Kidney epithelial cell (primary cell): ENCODE results near the gene NCOA5. TPM values are rescaled to one million over a fixed set of nuclear protein-coding genes. Genes with fewer than 3 reads are reported as not detected.

ENCODE experiments used
- DNase-seq: peaks from one replicate; pipeline ENCODE4 v3.0.0-alpha.2; 2010; ENCODE audit warnings: low read depth
- H3K27me3 ChIP-seq: 2 replicates; pipeline ENCODE4 v1.6.0; 2011; ENCODE audit warnings: low read length; ENCODE audit not compliant: control insufficient read depth, insufficient read depth
- H3K36me3 ChIP-seq: 2 replicates; pipeline ENCODE4 v1.5.1; 2011; ENCODE audit warnings: low read length; ENCODE audit not compliant: control insufficient read depth, insufficient read depth
- H3K4me3 ChIP-seq: 2 replicates; pipeline ENCODE4 v1.5.1; 2011; ENCODE audit warnings: low read depth, mild to moderate bottlenecking, control low read depth, low read length
- CTCF ChIP-seq: IDR thresholded peaks from 2 replicates; pipeline ENCODE4 v1.5.1; 2011; ENCODE audit warnings: mild to moderate bottlenecking, moderate library complexity, low read length, control low read depth, inconsistent platforms; ENCODE audit not compliant: insufficient read depth, poor library complexity, severe bottlenecking
- total RNA-seq: library from RNA; depleted of rRNA; stranded (reverse); fragments of >200 nt; gene quantifications from 2 replicates; pipeline ENCODE4 v1.2.3, GENCODE V29; 2015

NCOA5 gene
- total RNA-seq, 1 donor from 2014 or later: 31.4 TPM

GRCh38 chr20:46065006-46065405 is 24.8 kb downstream of the NCOA5 start:
- no peak for TF ChIP-seq CTCF
- DNase-seq: no peak
- Histone ChIP-seq H3K36me3 (peaks cover 4% of the 10 kb centered on the region), H3K4me3 (no peak overlapping the region), H3K27me3 (no peaks in the 10 kb centered on the region)

- TF ChIP-seq CTCF: no peak
- DNase-seq: no peak
- Histone ChIP-seq H3K27me3 (peaks cover 6% of the 10 kb centered on the region), H3K36me3 (peaks cover 4% of the 10 kb centered on the region), H3K4me3 (no peak overlapping the region)
These were observed 26.1 kb downstream of the NCOA5 start for GRCh38 chr20:46063652-46064054.

- no peak overlapping the region for H3K4me3 ChIP-seq
- H3K36me3 ChIP-seq: peaks cover 4% of the 10 kb centered on the region
- no peak for TF ChIP-seq CTCF
- no peak for DNase-seq
- peaks cover 11% of the 10 kb centered on the region for H3K27me3 ChIP-seq
These were observed 26.6 kb downstream of the NCOA5 start for GRCh38 chr20:46063151-46063550.

DNA sequence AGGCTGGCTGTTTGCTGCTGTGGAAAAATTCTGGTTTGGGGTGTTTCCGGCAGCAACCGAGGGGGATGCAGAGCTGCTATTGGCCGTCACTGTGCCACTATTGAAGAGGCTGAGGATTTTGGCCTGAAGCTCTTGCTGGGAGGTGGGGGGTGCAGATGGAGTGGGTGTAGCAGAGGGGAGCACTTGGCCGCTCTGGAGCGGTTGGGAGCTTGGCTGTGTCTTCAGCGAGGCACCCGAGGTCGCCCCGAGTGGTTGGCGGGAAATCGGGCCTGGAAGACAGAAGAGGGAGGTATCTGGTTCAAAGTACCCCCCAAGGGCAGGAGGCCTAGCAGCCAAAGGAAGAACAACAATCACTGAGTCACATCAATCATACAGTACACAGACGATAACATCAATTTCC is 27.1 kb downstream of the NCOA5 start:
- TF ChIP-seq CTCF: no peak
- H3K36me3 ChIP-seq: peaks cover 4% of the 10 kb centered on the region

DNA sequence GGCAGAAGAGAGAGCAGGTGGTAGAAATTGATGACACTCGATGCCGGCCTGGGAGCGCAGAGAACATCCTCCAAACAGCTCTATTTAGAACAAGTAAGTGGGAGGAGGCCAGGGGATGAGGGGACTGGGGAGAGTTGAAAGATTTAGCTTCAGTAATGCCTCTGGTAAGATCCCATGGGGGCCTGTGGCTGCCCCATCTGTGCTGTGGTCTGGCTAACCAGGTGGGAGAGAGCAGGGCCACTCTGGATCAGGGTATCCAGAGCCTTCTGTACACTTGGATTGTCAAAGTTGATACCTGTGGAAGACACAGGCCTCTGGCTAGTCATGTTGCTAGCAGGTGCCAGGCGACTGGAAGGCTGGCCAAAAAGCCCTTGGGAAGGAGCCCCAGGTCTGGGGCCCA is 27.6 kb downstream of the NCOA5 start:
- TF ChIP-seq CTCF: no peak

More for the DNA sequence above, 27.1 kb downstream of the NCOA5 start:
- DNase-seq: no peak
- Histone ChIP-seq H3K27me3 (peaks cover 16% of the 10 kb centered on the region), H3K4me3 (no peak overlapping the region)

GRCh38 chr20:46060975-46061374 is 28.8 kb downstream of the NCOA5 start:
- Histone ChIP-seq H3K4me3 (no peak overlapping the region), H3K36me3 (peaks cover 3% of the 10 kb centered on the region), H3K27me3 (peaks cover 33% of the 10 kb centered on the region)
- no peak for TF ChIP-seq CTCF
- no peak for DNase-seq

More for the DNA sequence above, 27.6 kb downstream of the NCOA5 start:
- DNase-seq: no peak
- Histone ChIP-seq H3K36me3 (peaks cover 4% of the 10 kb centered on the region), H3K27me3 (peaks cover 21% of the 10 kb centered on the region), H3K4me3 (no peak overlapping the region)
